Activated CD4-positive, CD25-positive, alpha-beta regulatory T cell treated with anti-CD3 and anti-CD28 coated beads, Interleukin-2, amount 50 U/mL, for 16 hours (primary cell): ENCODE measurements around the gene MAST2.
"Not testable (repeated sequence)": the region's sequence is repeated elsewhere in the genome, so short reads cannot be mapped to it uniquely, and the experiment has no call there.

Experiments used
- DNase-seq: peaks from one replicate; pipeline ENCODE4 v3.0.0-alpha.2; 2020; ENCODE audit warnings: low read depth, low spot score

MAST2 gene

DNA sequence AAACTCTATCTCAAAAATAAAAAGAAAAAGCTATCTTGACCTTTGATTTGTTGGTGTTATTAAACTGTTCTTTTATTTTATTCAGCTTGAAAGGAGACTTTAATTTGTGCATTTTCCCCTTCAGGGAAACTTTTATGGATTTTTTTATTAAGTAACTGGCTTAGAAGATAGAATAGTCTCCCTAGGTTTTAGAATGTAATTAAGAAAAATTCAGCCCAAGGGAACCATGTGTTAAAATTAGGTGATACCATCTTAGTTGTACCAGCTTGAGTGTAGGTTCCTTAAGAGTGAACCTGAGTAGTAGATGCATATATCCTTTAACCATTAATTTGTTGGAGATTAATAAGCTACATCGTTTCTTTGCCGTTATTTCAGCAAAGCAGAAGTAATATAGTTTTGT is 11.4 kb downstream of the MAST2 start:
- DNase-seq: no peak

DNA sequence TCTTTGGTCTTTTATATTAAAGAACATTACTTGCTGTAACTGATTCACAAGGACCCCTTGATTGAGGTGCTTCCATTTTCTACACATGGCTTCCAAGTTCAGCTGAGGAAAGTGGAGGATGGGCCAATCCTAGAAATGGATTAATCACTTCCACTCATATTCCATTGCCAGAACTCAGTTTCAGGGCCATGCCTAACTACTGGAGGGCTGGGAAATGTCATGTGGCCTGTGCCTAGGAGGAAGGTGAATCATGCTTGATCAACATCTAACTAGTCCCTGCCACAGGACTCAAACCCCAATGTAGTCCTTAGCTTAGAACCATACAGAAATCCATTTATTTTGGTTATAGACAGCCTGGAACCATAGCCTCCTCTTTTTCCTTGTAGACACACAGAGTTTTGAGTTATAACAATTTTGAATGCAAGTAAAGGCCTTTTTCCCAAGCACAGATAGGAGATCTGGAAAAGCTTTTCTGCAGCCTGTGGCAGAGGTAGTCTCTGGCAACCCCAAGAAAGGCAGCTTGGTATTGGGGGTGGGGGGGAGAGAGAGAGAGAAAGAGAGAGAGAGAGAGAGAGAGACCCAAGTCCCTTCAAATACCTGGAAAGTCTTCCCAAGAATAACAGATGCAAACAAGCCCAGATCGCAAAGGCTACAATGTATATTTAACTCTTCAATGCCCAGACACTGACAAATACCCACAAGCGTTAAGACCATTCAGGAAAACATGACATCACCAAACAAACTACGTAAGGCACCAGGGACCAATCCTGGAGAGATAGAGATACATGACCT is 12.5 kb downstream of the MAST2 start:
- no peak for DNase-seq

DNA sequence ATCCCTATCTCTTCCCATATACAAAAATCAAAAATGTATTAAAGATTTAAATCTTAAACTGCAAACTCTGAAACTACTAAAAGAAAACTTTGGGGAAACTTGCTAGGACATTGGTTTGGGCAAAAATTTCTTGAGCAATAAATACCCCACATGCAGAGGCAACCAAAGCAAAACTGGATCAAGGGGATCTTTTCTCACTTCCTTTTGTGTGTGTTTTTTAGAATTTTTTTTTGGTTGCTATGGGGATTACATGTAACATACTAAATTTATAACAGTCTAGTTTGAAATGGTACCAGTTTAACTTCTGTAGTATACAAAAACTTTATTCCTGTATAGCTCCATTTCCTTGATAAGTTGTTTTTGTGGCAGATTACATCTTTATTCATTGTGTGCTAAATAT is 16.8 kb downstream of the MAST2 start:
- DNase-seq: no peak

DNA sequence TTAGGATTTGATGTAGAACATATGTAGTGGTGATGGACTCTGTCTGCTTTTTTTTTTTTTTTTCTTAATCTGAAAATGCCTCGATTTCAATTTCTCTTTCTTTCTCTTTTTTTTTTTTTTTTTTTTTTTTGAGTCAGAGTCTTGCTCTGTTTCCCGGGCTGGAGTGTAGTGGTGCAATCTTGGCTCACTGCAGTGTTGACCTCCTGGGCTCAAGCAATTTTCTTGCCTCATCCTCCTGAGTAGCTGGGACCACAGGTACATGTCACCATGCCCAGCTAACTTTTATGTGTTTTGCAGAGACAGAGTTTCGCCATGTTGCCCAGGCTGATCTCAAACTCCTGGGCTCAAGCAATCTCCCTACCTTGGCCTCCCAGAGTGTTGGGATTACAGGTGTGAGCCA is 17.4 kb downstream of the MAST2 start:
- DNase-seq: no peak

DNA sequence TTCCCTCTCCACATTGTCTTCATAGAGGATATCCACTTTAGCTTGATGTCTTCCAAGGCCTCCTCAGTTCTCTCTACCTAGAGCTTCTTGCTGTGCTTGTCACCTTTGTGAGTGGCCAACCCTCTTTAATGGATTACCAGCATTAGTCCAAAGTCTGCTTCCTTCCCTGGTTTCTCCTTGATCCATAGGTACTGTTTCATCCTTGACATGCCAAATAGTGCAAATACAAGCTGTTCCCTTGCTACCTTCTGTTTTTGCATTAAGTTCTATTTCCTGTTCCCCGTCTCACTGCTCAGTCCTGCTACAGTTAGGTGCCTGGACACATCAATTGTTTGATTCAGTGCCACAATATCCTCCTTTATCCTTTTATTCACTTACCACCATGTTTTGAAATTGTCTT is 19.2 kb downstream of the MAST2 start:
- no peak for DNase-seq

DNA sequence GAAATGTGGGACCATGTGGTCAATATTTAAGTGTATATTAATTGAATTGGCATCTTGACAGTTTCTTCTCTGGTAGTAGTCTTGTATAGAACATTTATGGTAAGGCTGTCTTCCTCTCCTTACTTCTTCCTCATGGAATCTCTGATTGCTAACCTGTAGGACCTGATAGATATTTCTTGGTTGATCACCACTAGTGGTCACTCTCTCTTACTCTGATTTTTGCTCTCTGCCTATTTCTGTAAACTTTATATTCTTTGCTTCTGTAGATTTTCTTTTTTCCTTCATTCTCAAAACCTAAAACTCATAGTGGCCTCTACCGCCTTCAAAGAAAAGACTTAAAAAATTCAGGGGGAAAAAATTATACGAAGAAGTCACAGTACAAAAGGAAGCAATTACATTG is 21.2 kb downstream of the MAST2 start:
- DNase-seq: no peak

DNA sequence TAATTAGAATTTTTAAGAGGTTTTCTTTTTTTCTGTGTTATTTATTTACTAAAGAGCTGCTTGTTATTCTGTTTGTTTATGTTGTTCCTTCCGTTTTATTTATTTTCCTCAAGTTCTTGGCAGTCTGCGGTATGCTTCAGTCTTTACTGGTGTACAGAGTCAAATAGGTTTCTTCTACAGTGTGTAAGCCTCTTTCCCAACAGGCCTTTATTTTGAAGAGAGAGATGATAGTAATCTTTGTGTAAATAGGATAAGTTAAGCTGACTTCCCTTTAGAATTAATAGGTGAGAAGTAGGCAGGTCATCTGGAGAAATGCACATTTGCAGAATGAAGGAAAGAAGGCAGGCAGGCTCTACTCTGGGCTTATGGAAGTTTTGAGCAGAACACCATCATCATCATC is 23.8 kb downstream of the MAST2 start:
- no peak for DNase-seq

DNA sequence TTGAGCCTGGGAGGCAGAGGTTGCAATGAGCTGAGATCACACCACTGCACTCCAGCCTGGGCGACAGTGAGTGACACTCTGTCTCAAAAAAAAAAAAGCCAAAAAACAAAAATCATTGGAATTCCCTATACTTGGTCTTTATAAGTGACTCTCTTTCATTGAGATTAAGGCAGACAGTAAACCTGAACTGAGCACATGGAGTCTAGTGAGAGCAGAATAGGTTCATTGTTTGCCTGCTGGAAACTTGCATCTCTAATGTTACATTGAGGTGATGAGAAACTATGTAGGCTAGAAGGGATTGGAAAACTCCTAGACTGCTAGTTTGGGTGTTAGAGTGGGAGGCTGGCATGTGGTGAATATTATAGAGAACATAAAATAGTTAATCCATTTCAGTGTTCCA is 25.4 kb downstream of the MAST2 start:
- DNase-seq: no peak

DNA sequence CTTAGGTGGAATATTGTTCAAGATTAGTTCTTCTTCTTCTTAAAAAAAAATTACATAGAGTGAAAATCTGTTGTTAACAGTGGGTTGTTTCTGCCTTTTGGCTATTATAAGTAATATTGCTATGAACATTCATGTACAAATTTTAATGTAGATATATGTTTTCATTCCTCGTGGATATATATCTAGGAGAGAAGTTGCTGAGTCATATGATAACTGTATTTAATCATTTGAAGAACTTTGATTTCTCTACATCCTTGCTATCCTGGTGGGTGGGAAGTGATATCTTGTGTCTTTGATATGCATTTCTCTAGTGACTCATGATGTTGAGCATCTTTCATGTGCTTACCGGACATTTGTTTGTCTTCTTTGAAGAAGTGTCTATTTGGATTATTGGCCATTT is 29.9 kb downstream of the MAST2 start:
- DNase-seq: no peak

DNA sequence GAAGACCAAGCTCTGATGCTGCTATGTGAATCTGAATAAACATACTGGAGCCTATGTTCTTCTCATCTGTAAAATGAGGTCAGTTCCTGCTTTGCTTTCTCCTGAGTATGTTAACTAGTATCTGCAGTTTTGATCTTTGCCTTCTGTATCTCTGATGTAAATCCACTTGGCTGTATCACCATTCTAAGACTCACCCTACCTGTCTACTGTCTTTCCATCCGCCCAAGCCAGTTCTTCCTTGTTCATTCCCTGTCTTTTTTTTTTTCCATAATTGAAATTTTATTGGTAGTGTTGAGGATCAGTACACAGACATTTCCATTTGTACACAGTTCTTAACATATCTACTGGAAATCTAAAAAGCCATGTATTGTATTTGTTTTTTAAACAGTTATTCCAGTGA is 31.3 kb downstream of the MAST2 start:
- no peak for DNase-seq

DNA sequence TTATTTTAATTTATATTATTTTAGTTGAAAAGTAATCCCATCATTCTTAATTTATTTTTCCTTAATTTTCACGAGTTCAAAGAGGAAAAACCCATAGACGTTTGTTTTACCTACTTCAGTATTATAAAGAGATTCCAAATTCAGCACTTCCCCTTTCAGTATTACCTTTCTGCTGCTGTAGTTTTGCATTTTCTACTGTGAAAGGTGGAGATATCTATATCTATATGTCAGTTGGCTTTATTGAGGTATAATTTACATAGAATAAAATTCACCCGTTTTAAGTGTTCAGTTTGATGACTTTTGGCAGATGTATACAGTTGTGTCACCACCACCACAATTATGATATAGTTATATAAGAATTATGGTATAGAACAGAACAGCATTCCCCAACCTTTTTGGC is 33.0 kb downstream of the MAST2 start:
- no peak for DNase-seq

DNA sequence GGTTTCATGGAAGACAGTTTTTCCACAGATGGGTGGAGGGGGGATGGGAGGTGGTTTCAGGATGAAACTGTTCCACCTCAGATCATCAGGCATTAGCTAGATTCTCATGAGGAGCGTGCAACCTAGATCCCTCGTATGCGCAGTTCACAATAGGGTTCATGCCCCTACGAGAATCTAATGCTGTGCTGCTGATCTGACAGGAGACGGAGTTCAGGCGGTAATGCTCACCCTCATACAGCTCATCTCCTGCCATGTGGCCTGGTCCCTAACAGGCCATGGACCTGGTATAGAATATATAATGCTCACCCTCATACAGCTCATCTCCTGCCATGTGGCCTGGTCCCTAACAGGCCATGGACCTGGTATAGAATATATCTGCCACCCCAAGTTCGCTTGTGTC is 33.4 kb downstream of the MAST2 start:
- DNase-seq: not testable (repeated sequence)

DNA sequence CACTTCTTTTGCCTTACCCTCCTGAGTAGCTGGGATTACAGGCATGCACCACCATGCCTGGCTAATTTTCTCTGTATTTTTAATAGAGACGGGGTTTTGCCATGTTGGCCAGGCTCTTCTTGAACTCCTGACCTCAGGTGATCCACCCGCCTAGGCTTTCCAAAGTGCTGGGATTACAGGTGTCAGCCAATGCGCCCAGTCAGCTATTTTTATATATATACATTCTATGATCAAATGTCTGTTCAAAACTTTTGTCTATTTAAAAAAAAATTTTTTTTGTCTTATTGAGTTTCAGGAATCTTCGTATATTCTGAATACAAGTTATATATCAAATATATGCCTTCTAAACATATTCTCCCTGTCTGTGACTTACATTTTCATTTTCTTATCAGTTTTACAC is 34.9 kb downstream of the MAST2 start:
- not testable (repeated sequence) for DNase-seq

DNA sequence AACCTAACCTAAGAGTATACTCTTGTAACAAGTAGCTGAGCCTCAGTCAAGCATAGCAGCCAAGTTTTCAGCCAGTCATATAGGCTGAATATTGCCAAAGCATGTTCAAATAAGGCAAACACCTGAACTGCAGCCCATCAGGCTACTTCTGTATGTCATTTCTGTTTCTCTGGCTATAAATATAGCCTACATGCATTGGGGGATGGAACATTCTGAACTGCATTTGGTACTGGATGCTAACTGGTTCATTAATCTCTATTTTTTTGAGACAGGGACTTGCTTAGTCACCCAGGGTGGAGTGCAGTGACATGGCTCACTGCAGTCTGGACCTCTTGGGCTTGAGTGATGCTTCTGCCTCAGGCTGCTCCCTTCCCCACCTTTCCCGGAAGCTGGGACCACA is 37.3 kb downstream of the MAST2 start:
- no peak for DNase-seq

DNA sequence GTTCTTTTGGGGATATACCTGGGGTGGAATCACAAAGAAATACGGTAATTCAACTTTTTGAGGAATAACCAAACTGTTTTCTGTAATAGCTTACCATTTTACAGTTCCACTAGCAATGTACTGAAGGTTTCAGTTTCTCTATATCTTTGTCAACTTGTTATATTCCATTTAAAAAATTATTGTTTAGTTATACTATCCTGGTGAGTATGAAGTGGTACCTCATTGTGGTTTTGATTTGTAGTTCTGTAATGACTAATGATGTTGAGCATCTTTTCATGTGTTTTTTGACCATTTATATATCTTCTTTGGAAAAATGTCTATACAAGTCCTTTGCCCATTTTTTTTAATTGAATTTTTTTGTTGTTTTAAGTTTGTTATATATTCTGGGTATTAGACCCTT is 39.4 kb downstream of the MAST2 start:
- DNase-seq: no peak

DNA sequence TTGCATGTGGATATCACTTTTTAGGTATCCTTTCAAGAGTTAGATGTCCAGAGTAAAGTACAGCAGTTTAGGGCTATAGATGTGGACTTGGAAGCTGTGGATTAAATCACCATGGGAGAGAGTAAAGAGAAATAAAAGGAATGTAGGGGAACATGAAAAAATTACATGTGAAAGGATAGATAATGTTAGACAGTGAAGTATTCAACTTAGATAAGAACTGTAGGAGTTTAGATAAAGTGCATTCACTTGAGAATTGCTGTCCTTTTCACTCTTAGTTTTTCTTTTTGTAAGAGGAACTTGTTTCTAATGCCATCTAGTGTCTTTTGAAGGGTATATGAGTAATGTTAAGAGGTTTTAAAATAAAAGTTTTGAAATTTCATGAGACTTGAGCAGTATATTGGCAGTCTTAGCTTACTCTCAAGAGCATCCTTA is 40.1 kb downstream of the MAST2 start:
- no peak for DNase-seq

DNA sequence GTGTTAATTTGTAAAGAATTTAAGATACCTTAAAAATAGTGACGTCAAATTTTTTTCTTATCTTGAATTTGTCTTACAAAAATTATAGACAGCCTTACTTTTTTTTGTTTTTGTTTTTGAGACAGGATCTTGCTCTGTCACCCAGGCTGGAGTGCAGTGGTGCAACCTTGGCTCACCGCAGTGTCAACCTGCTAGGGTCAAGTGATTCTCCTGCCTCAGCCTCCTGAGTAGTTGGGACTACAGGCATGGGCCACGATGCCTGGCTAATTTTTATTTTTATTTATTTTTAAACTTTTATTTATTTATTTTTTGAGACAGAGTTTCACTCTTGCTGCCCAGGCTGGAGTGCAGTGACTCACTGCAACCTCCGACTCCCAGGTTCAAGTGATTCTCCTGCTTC is 40.6 kb downstream of the MAST2 start:
- not testable (repeated sequence) for DNase-seq

DNA sequence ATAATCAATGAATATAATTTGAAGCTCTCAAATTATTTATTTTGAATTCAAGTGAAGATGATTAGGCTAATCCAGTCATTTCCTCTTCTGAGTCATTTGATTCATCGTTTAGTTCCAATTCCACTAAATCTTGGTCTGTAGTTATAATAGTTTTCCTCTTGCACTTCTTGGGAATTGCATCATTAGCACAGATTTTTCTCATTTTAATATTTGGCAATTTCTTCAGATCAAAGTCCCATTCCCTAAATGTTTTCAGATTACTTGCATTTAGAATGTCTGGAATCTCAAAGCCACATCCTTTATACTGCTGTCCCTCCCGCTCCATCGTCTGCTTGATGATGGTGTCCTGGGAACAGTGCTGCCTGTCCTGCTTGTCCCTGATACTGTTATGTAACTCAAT is 43.5 kb downstream of the MAST2 start:
- DNase-seq: no peak

DNA sequence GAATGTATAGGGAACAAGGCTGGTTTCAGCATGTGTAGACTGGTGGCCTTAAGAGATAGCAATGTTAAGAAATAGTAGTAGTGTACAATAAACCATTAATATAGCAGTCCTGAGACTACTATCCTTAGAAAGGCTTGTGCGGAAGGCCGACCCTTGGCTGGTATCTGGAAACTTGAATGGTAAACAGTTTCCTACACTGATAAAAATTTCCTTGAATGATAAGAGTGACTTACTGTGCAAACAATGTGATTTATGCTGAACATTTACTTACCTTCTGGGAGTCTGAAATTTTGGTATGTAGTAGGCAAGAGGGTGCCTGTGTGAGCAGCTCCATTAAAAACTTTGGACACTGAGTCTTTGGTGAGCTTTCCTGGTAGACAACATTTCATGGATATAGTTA is 44.7 kb downstream of the MAST2 start:
- DNase-seq: no peak

DNA sequence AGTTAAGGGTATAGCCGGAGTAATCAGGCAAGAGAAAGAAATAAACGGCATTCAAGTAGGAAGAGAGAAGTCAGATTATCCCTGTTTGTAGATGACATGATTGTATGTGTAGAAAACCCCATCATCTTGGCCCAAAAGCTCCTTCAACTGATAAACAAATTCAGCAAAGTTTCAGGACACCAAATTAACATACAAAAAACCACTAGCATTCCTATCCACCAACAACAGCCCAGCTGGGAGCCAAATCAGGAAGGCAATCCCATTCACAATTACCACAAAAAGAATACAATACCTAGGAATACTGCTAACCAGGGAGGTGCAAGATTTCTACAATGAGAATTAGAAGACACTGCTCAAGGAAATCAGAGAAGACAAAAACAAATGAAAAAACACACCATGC is 45.3 kb downstream of the MAST2 start:
- no peak for DNase-seq

DNA sequence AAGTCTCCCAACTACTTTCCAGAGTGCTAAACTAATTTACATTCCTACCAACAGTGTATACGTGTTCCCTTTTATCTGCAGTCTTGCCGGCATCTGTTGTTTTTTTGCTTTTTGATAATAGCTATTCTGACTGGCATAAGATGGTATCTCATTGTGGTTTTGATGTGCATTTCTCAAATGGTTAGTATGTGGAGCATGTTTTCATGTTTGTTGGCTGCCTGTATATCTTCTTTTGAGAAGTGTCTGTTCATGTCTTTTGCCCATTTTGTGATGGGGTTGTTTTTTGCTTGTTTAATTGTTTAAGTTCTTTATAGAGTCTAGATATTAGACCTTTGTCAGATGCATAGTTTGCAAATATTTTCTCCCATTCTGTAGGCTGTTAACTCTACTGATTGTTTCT is 46.6 kb downstream of the MAST2 start:
- no peak for DNase-seq

DNA sequence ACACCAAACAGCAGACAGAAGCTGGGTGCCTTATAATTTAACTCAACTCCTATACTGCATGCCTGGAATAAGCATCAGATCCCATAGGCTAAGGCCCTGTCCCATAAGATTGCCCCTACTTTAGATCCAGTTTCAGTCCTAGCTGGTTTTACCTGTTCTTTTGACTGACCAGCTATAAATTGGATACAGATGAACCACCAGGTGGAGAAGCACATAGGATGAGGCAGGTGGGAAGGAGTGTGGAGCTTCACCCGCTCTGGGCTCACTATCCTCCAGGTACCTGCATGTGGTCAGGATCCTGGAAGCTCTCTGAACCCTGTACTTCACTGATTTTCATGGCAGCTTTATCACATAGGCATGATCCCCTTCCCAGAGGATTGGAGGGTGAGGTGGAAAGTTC is 51.3 kb downstream of the MAST2 start:
- DNase-seq: no peak

DNA sequence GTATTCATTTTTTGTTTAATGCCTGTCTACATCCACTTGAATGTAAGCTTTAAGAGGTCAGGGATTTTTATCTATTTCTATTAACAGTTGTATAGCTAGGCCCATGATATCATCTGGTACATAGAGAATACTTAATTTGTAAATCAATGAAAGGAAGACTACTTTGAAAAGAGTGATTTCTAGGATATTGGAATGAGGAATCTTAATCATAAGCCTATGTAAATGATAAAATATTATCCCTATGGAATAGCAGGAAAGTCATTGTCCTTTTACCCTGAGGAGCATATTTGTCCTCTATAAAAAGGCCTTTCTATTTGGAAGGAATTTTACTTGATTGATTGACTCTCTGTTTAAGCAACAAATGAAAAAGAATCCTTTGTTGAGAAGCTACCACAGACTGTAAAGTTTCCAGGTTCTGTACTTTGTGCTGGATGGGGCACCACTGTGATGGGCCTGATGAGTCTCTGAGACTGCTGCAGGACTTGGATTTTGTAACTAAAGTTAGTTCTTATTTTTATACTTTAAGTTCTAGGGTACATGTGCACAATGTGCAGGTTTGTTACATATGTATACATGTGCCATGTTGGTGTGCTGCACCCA is 53.8 kb downstream of the MAST2 start:
- DNase-seq: no peak
